Duodenal mucosa (tissue), 2 donors: ENCODE measurements around the gene XYLT1.

Experiments
- H3K27ac ChIP-seq: one replicate; pipeline ENCODE4 v1.7.0; 2013; ENCODE audit warnings: low read depth, low read length
- H3K27me3 ChIP-seq, 2 donors: one replicate each; pipeline ENCODE4 v1.7.0; 2013; ENCODE audit warnings: low read length in 2 of 2, control low read depth in 1 of 2; ENCODE audit not compliant: insufficient read depth in 2 of 2, control insufficient read depth in 1 of 2
- H3K36me3 ChIP-seq, 2 donors: one replicate each; pipeline ENCODE4 v1.7.0; 2013; ENCODE audit warnings: low read length in 2 of 2, control low read depth in 1 of 2; ENCODE audit not compliant: insufficient read depth in 2 of 2, control insufficient read depth in 1 of 2
- H3K4me1 ChIP-seq, 2 donors: one replicate each; pipeline ENCODE4 v1.7.0; 2013; ENCODE audit warnings: low read length in 2 of 2, control low read depth in 1 of 2; ENCODE audit not compliant: insufficient read depth in 2 of 2, control insufficient read depth in 1 of 2
- H3K4me3 ChIP-seq, 2 donors: one replicate each; pipeline ENCODE4 v1.7.0; 2013; ENCODE audit warnings: low read length in 2 of 2, low read depth in 1 of 2
- H3K9ac ChIP-seq, 2 donors: one replicate each; pipeline ENCODE4 v1.7.0; 2013; ENCODE audit warnings: low read length in 2 of 2, low read depth in 1 of 2
- H3K9me3 ChIP-seq, 2 donors: one replicate each; pipeline ENCODE4 v1.7.0; 2013; ENCODE audit warnings: low read length in 2 of 2, control low read depth in 1 of 2; ENCODE audit not compliant: control insufficient read depth in 1 of 2

The XYLT1 gene

GRCh38 chr16:17070882-17071592 lies 399.7 kb downstream of the XYLT1 start:
- no peaks in the 10 kb centered on the region for H3K9me3 ChIP-seq
- no peak overlapping the region for H3K9ac ChIP-seq
- no peaks in the 10 kb centered on the region for H3K36me3 ChIP-seq
- no peaks in the 10 kb centered on the region for H3K27me3 ChIP-seq
- no peak overlapping the region for H3K27ac ChIP-seq
- peaks cover 4 to 11% of the 10 kb centered on the region in 2 donors for H3K4me1 ChIP-seq
- H3K4me3 ChIP-seq: peak overlapping the region; percentile 58 to 68

GRCh38 chr16:17069681-17070080 lies 401.1 kb downstream of the XYLT1 start:
- no peaks in the 10 kb centered on the region for H3K27me3 ChIP-seq
- no peaks in the 10 kb centered on the region for H3K9me3 ChIP-seq
- H3K4me1 ChIP-seq: peaks cover 4 to 11% of the 10 kb centered on the region in 2 donors
- H3K4me3 ChIP-seq: no peak overlapping the region
- H3K36me3 ChIP-seq: no peaks in the 10 kb centered on the region
- H3K9ac ChIP-seq: no peak overlapping the region
- no peak overlapping the region for H3K27ac ChIP-seq

GRCh38 chr16:17068524-17068923 lies 402.2 kb downstream of the XYLT1 start:
- peaks cover 4 to 11% of the 10 kb centered on the region in 2 donors for H3K4me1 ChIP-seq
- H3K36me3 ChIP-seq: no peaks in the 10 kb centered on the region
- H3K27me3 ChIP-seq: no peaks in the 10 kb centered on the region
- H3K4me3 ChIP-seq: no peak overlapping the region
- no peak overlapping the region for H3K9ac ChIP-seq
- no peak overlapping the region for H3K27ac ChIP-seq
- no peaks in the 10 kb centered on the region for H3K9me3 ChIP-seq

- Histone ChIP-seq H3K4me1 (peaks cover 4 to 11% of the 10 kb centered on the region in 2 donors), H3K9me3 (no peaks in the 10 kb centered on the region), H3K27ac (no peak overlapping the region), H3K36me3 (no peaks in the 10 kb centered on the region), H3K9ac (no peak overlapping the region), H3K27me3 (no peaks in the 10 kb centered on the region), H3K4me3 (no peak overlapping the region)
Observed at GRCh38 chr16:17067882-17068281, 402.9 kb downstream of the XYLT1 start.

GRCh38 chr16:17063201-17064139 lies 407.3 kb downstream of the XYLT1 start:
- H3K4me3 ChIP-seq: no peak overlapping the region
- no peaks in the 10 kb centered on the region for H3K4me1 ChIP-seq
- H3K27ac ChIP-seq: no peak overlapping the region
- H3K36me3 ChIP-seq: no peaks in the 10 kb centered on the region
- no peak overlapping the region for H3K9ac ChIP-seq
- no peaks in the 10 kb centered on the region for H3K9me3 ChIP-seq
- no peaks in the 10 kb centered on the region for H3K27me3 ChIP-seq

- no peak overlapping the region for H3K27ac ChIP-seq
- no peaks in the 10 kb centered on the region for H3K27me3 ChIP-seq
- no peaks in the 10 kb centered on the region for H3K36me3 ChIP-seq
- H3K9me3 ChIP-seq: no peaks in the 10 kb centered on the region
- no peak overlapping the region for H3K4me3 ChIP-seq
- H3K4me1 ChIP-seq: no peaks in the 10 kb centered on the region
- no peak overlapping the region for H3K9ac ChIP-seq
Observed at GRCh38 chr16:17062676-17063075, 408.1 kb downstream of the XYLT1 start.

GRCh38 chr16:17061326-17061725 lies 409.4 kb downstream of the XYLT1 start:
- no peak overlapping the region for H3K4me3 ChIP-seq
- no peak overlapping the region for H3K9ac ChIP-seq

GRCh38 chr16:17058471-17058870 lies 412.3 kb downstream of the XYLT1 start:
- Histone ChIP-seq H3K9me3 (no peaks in the 10 kb centered on the region), H3K4me1 (no peaks in the 10 kb centered on the region), H3K4me3 (no peak overlapping the region), H3K27me3 (no peaks in the 10 kb centered on the region), H3K27ac (no peak overlapping the region), H3K9ac (no peak overlapping the region), H3K36me3 (no peaks in the 10 kb centered on the region)

More at GRCh38 chr16:17061326-17061725, 409.4 kb downstream of the XYLT1 start:
- Histone ChIP-seq H3K27me3 (no peaks in the 10 kb centered on the region), H3K4me1 (no peaks in the 10 kb centered on the region), H3K27ac (no peak overlapping the region), H3K9me3 (no peaks in the 10 kb centered on the region), H3K36me3 (no peaks in the 10 kb centered on the region)

GRCh38 chr16:17056666-17057065 lies 414.1 kb downstream of the XYLT1 start:
- Histone ChIP-seq H3K27ac (no peak overlapping the region), H3K9me3 (no peaks in the 10 kb centered on the region), H3K27me3 (no peaks in the 10 kb centered on the region), H3K36me3 (no peaks in the 10 kb centered on the region), H3K4me1 (no peaks in the 10 kb centered on the region), H3K9ac (no peak overlapping the region), H3K4me3 (no peak overlapping the region)

- no peak overlapping the region for H3K9ac ChIP-seq
- no peaks in the 10 kb centered on the region for H3K27me3 ChIP-seq
- H3K4me1 ChIP-seq: no peaks in the 10 kb centered on the region
- no peaks in the 10 kb centered on the region for H3K36me3 ChIP-seq
- H3K4me3 ChIP-seq: no peak overlapping the region
- peaks cover 0 to 3% of the 10 kb centered on the region in 2 donors for H3K9me3 ChIP-seq
- no peak overlapping the region for H3K27ac ChIP-seq
Observed at GRCh38 chr16:17053536-17054160, 417.1 kb downstream of the XYLT1 start.
